ENCODE data around the gene DIPK2A. TPM values are rescaled to one million over a fixed set of nuclear protein-coding genes. Genes with fewer than 3 reads are reported as not detected.

Gene DIPK2A
- total RNA-seq, 1 donor from 2014 or later, result 18.3 TPM

- peaks cover 1% of the 10 kb centered on the region for H3K4me1 Mint-ChIP-seq
- intact Hi-C loops (cut with micrococcal nuclease), result no loop called here
- peaks cover 35% of the 10 kb centered on the region for H3K27me3 Mint-ChIP-seq
- no peaks in the 10 kb centered on the region for H3K36me3 Mint-ChIP-seq (ENCODE audit: low read depth)
- no peak for DNase-seq
- peaks cover 16% of the 10 kb centered on the region for H3K9me3 Mint-ChIP-seq
- no peak overlapping the region for H3K4me3 Mint-ChIP-seq
- no peak overlapping the region for H3K27ac Mint-ChIP-seq
Measured at GRCh38 chr3:143958966-143959365, 12.7 kb upstream of the DIPK2A start.

DNA sequence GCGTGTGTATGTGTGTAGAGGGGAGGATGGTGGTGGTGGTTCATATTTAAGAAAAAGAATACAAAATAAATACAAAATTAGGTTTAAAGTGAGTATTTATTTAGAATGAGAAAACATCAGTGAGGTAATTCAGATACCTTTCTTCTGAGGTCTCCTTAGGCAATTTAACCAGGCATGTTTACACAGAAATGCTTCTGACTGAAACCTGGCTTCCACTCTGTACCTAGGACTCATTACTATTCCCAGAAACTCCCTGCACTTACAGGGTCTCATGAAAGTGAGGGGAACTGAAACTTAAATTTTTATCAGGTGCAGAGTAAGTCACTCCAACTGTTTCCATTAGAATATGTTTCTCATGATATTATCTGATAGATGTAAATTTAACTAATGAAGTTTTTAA, 10.3 kb upstream of the DIPK2A start:
- intact Hi-C loops (cut with micrococcal nuclease), result no loop called here
- Mint-ChIP-seq H3K27ac (no peak overlapping the region), H3K27me3 (peaks cover 34% of the 10 kb centered on the region), H3K9me3 (peaks cover 16% of the 10 kb centered on the region), H3K36me3 (ENCODE audit: low read depth) (no peaks in the 10 kb centered on the region), H3K4me1 (peaks cover 1% of the 10 kb centered on the region), H3K4me3 (no peak overlapping the region)
- DNase-seq, result no peak

DNA sequence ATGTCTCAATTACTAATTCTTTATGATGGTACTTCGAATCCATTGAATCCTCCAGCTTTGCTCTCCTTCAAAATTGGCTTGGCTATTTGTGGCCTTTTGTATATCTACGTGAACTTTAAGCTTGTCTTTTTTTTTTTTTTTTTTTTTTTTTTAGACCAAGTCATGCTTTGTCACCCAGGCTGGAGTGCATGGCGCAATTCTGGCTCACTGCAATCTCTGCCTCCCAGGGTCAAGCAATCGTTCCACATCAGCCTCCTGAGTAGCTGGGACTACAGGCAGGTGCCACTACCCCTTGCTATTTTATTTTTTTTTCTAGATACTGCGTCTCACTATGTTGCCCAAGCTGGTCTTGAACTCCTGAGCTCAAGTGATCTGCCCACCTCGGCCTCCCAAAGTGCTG, 7.7 kb upstream of the DIPK2A start:
- Mint-ChIP-seq H3K36me3 (ENCODE audit: low read depth) (no peaks in the 10 kb centered on the region), H3K9me3 (peaks cover 13% of the 10 kb centered on the region), H3K27ac (no peak overlapping the region), H3K4me3 (no peak overlapping the region), H3K27me3 (peaks cover 39% of the 10 kb centered on the region), H3K4me1 (no peaks in the 10 kb centered on the region)
- intact Hi-C loops (cut with micrococcal nuclease), result no loop called here
- DNase-seq, result no peak

- Mint-ChIP-seq H3K4me3 (peak overlapping the region; percentile 98), H3K9me3 (no peaks in the 10 kb centered on the region), H3K36me3 (ENCODE audit: low read depth) (peaks cover 5% of the 10 kb centered on the region), H3K27ac (peak overlapping the region; percentile 96), H3K4me1 (peaks cover 24% of the 10 kb centered on the region), H3K27me3 (peaks cover 28% of the 10 kb centered on the region)
- DNase-seq, result peak; percentile 85
- intact Hi-C loops (cut with micrococcal nuclease), result loop anchor here (1.0 to 5.0 kb wide), 8 partner anchors 61 to 1524 kb away; partner anchors contain the start of genes ATR, CHST2, SLC9A9 and TRPC1
Measured at GRCh38 chr3:143970773-143971358, 757 bp upstream of the DIPK2A start.

- peaks cover 22% of the 10 kb centered on the region for H3K27me3 Mint-ChIP-seq
- H3K27ac Mint-ChIP-seq, result peak overlapping the region; percentile 96
- peaks cover 5% of the 10 kb centered on the region for H3K36me3 Mint-ChIP-seq (ENCODE audit: low read depth)
- DNase-seq, result no peak
- peaks cover 29% of the 10 kb centered on the region for H3K4me1 Mint-ChIP-seq
- peak overlapping the region; percentile 98 for H3K4me3 Mint-ChIP-seq
- H3K9me3 Mint-ChIP-seq, result no peaks in the 10 kb centered on the region
- intact Hi-C loops (cut with micrococcal nuclease), result loop anchor here (5.0 kb wide), 6 partner anchors 60 to 1525 kb away; partner anchors contain the start of genes ATR, TRPC1 and XRN1
Measured at GRCh38 chr3:143972155-143972504, 507 bp downstream of the DIPK2A start.

- peaks cover 35% of the 10 kb centered on the region for H3K4me1 Mint-ChIP-seq
- H3K4me3 Mint-ChIP-seq, result peak overlapping the region; percentile 98
- H3K27ac Mint-ChIP-seq, result peak overlapping the region; percentile 96
- peaks cover 16% of the 10 kb centered on the region for H3K27me3 Mint-ChIP-seq
- peaks cover 5% of the 10 kb centered on the region for H3K36me3 Mint-ChIP-seq (ENCODE audit: low read depth)
- intact Hi-C loops (cut with micrococcal nuclease), result loop anchor here (5.0 kb wide), 6 partner anchors 60 to 1525 kb away; partner anchors contain the start of genes ATR, TRPC1 and XRN1
- no peaks in the 10 kb centered on the region for H3K9me3 Mint-ChIP-seq
- peak; percentile 92 for DNase-seq
Measured at GRCh38 chr3:143972505-143973258, 1.1 kb downstream of the DIPK2A start.

DNA sequence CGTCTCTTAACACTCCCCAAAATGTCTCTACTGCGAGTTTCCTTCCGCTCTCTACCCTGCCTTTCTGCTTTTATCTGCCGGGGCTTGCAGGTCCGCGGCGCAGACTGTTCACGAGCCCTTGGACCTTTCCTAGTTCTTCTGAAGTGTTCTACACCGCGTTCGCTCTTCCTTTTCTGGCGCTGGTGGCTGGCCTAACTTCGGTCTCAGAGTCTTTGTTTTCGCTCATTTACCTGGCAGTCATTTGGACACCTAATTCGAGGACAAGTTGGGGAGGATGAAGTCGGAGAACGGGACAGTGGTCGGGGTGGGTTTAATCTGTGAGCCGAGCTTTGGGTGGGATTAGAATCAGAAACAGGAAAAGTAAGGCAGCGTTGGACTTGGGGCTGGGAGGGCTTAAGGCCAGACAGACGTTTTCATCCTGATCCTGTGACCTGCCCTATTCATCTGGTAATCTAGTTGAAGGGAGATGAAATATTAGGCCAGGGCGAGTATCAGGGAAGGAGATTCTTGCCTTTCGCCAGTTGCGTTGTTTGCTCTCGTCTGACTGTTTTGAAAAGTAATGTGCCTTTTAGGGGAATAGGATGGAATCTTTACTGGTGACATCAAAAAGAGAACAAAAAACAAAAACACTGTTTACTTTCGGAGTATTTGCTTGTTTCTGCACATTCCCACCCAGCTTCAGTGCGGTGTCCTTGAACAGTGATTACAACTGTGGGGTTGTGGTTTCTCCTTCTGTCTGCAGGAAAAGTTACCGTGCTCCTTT, 1.8 kb downstream of the DIPK2A start:
- Mint-ChIP-seq H3K36me3 (ENCODE audit: low read depth) (peaks cover 5% of the 10 kb centered on the region), H3K4me3 (peak overlapping the region; percentile 98), H3K27ac (peak overlapping the region; percentile 96), H3K4me1 (peaks cover 41% of the 10 kb centered on the region), H3K27me3 (peaks cover 14% of the 10 kb centered on the region), H3K9me3 (no peaks in the 10 kb centered on the region)
- DNase-seq, result peak; percentile 57
- intact Hi-C loops (cut with micrococcal nuclease), result loop anchor here (5.0 kb wide), 6 partner anchors 59 to 1526 kb away; partner anchors contain the start of genes ATR, TRPC1 and XRN1

GRCh38 chr3:143974271-143975238, 2.9 kb downstream of the DIPK2A start:
- H3K9me3 Mint-ChIP-seq, result no peaks in the 10 kb centered on the region
- peak overlapping the region; percentile 98 for H3K4me3 Mint-ChIP-seq
- peaks cover 41% of the 10 kb centered on the region for H3K4me1 Mint-ChIP-seq
- no peak for DNase-seq
- H3K27ac Mint-ChIP-seq, result no peak overlapping the region
- intact Hi-C loops (cut with micrococcal nuclease), result loop anchor here (5.0 kb wide), 6 partner anchors 58 to 1527 kb away; partner anchors contain the start of genes ATR, TRPC1 and XRN1
- peaks cover 8% of the 10 kb centered on the region for H3K36me3 Mint-ChIP-seq (ENCODE audit: low read depth)
- peaks cover 6% of the 10 kb centered on the region for H3K27me3 Mint-ChIP-seq

DNA sequence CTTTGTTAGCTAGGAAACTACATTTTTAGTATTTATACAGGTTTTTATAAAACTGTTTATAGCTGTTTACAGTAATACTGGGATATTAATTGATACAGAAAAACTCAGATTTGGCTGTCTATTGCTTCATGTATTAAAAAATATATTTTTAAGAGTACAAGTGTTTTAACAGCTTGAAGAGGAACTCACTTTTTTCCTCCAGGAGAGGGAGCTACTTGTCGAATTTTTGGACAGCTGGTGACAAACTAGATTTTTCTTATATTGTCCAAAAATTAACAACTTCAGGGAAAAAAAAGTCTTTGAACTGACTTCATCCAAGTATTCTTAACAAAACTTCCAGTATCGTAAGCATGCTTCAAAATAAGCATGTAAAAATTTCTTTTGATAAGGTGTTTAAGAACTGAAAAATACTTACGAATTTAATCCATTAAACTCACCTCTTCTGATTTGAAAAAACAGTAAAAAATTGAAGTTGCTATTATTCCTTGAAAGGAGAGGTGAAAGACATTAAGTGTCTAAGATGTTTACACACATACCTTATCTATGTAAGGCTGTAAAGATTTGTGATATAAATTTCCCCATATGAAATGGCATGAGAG, 4.0 kb downstream of the DIPK2A start:
- no peaks in the 10 kb centered on the region for H3K27me3 Mint-ChIP-seq
- peak; percentile 61 for DNase-seq
- intact Hi-C loops (cut with micrococcal nuclease), result no loop called here
- H3K36me3 Mint-ChIP-seq (ENCODE audit: low read depth), result peaks cover 7% of the 10 kb centered on the region
- H3K4me1 Mint-ChIP-seq, result peaks cover 36% of the 10 kb centered on the region
- H3K27ac Mint-ChIP-seq, result no peak overlapping the region
- no peaks in the 10 kb centered on the region for H3K9me3 Mint-ChIP-seq
- no peak overlapping the region for H3K4me3 Mint-ChIP-seq

DNA sequence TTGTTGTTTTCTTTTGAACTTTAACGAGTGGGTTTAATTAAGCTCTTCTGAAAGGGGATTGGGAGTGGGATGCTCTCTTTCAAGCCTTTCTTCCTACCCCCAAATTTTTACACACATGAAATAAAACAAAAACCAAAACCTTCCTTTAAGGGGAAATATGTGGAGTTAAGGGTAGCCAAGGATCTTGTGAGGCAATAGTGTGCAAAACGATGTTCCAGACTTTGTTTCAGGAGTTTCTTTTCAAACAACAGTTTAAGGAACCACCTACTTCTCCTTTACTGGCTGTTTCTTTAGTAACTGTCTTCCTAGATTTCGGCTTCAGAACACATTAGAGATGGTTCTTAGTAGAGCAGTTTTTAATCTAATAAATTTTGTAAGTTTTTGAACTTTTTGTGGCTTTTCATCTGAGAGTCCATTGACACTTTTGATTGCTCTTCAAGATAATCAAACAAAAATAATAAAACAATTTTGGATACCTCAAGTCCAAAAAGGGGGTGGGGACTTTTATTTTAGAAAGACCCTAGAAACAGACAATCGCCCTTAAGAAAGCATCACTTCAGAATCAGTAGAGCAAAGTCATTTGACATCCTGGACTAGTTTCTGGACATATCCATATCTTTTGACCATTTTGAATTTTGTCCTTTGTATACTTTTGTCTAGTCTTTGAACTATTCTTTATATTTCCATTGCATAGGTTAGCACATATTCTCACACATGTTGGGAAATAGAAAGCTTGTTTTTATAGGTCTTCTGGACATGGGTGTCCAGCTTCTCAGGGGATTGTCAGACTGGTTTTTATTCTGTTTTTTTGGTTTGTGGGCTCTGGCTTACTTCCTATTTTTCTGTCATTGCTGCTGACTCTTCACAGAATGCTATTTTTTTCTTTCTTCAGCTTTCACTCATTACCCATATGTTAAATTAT, 6.0 kb downstream of the DIPK2A start:
- Mint-ChIP-seq H3K9me3 (peaks cover 5% of the 10 kb centered on the region), H3K27ac (no peak overlapping the region), H3K4me3 (no peak overlapping the region), H3K27me3 (no peaks in the 10 kb centered on the region), H3K4me1 (peaks cover 37% of the 10 kb centered on the region), H3K36me3 (ENCODE audit: low read depth) (peaks cover 14% of the 10 kb centered on the region)
- no peak for DNase-seq
- intact Hi-C loops (cut with micrococcal nuclease), result no loop called here

DNA sequence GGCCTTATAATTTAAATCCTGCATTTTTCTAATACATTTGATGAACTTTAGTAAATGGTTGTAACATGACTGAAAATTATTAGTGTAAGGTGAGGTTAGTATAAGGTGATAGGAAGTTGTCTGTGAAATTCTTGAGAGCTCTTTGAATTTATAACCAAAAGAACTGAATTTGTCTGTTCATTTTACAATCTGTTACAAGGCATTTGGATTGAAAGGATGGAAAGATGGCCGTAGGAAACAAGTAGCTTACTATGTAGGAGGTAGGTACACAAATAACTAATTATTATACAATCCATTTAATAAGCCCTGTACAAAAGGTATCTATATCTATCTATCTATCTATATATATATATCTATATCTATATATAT, 6.6 kb downstream of the DIPK2A start:
- H3K4me3 Mint-ChIP-seq, result no peak overlapping the region
- H3K9me3 Mint-ChIP-seq, result peaks cover 11% of the 10 kb centered on the region
- H3K27ac Mint-ChIP-seq, result no peak overlapping the region
- H3K36me3 Mint-ChIP-seq (ENCODE audit: low read depth), result peaks cover 19% of the 10 kb centered on the region
- intact Hi-C loops (cut with micrococcal nuclease), result no loop called here
- peaks cover 37% of the 10 kb centered on the region for H3K4me1 Mint-ChIP-seq
- DNase-seq, result no peak
- no peaks in the 10 kb centered on the region for H3K27me3 Mint-ChIP-seq

DNA sequence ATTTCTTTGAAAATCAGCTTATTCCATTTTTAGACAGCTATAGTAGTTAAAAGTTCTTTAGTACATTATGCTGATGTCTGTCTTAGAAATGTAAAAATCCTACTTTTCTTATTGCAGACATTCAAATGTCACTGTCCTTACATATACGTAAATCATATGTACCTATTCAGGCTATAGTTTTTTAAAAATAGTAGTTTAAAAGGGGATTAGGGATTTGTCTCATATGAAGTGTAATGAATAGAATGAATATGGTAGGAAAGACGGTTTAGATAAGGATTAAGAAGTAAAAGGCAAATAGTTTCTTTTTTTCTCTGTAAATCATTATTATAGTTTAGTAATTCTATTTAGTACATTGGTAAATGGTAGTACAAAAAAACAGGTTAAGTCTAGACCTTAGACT, 7.4 kb downstream of the DIPK2A start:
- no peak overlapping the region for H3K4me3 Mint-ChIP-seq
- no peak for DNase-seq
- peaks cover 31% of the 10 kb centered on the region for H3K4me1 Mint-ChIP-seq
- H3K27ac Mint-ChIP-seq, result no peak overlapping the region
- H3K36me3 Mint-ChIP-seq (ENCODE audit: low read depth), result peaks cover 23% of the 10 kb centered on the region
- H3K27me3 Mint-ChIP-seq, result no peaks in the 10 kb centered on the region
- intact Hi-C loops (cut with micrococcal nuclease), result no loop called here
- peaks cover 13% of the 10 kb centered on the region for H3K9me3 Mint-ChIP-seq
